A549 (cell line): ENCODE data around the gene COBLL1. TPM values are rescaled to one million over a fixed set of nuclear protein-coding genes. Genes with fewer than 3 reads are reported as not detected.

Source experiments
- ATAC-seq, 2 experiments: fragments of 200-7000 bp in 1 of 2; fragments of >200 bp in 1 of 2; cut with Nextera tagmentation in 1 of 2; cut with Tn5 transposase in 1 of 2; 3 replicates each; pipeline versions ENCODE4 v1.8.0 to v1.9.1; 2018 to 2020; ENCODE audit warnings: mild to moderate bottlenecking in 1 of 2, moderate library complexity in 1 of 2
- CTCF ChIA-PET: fragments of 300-600 bp; sonication (Branson Sonifier 250); formaldehyde crosslinking; extraction: SDS; loops from one replicate; lab custom pipeline; 2021; ENCODE audit warnings: antibody characterized with exemption, inconsistent platforms; lab: Yijun Ruan, JAX
- POLR2A ChIA-PET: fragments of 350-600 bp; formaldehyde crosslinking; extraction: SDS; loops from one replicate; lab custom pipeline; 2021; ENCODE audit warnings: antibody characterized with exemption, inconsistent platforms; lab: Yijun Ruan, JAX
- DNase-seq, 2 experiments: peaks; one replicate each; pipeline versions ENCODE4 v3.0.0 to v3.0.0-alpha.2; 2011 to 2016; ENCODE audit warnings: low read depth in 1 of 2, low spot score in 1 of 2
- FAIRE-seq: peaks from 2 replicates; lab custom pipeline; 2011; peaks lifted over from hg19 to GRCh38; lab: Jason Lieb, UNC
- H3K27ac ChIP-seq, 2 experiments: fragments of >200 bp; sonication (Bioruptor Twin); formaldehyde crosslinking; 3 replicates each; pipeline ENCODE4 v1.5.1; 2016 to 2017
- H3K4me1 ChIP-seq: fragments of >200 bp; sonication (Bioruptor Twin); formaldehyde crosslinking; 3 replicates; pipeline ENCODE4 v1.6.1; 2016
- H3K4me2 ChIP-seq: fragments of >200 bp; sonication (Bioruptor Twin); formaldehyde crosslinking; 3 replicates; pipeline ENCODE4 v1.6.1; 2016
- H3K4me3 ChIP-seq: fragments of >200 bp; sonication (Bioruptor Twin); formaldehyde crosslinking; 3 replicates; pipeline ENCODE4 v1.5.1; 2016
- H3K9me3 ChIP-seq: fragments of >200 bp; sonication (Bioruptor Twin); formaldehyde crosslinking; 3 replicates; pipeline ENCODE4 v1.6.1; 2016
- BHLHE40 ChIP-seq: IDR thresholded peaks from 2 replicates; pipeline ENCODE4 v1.6.1; 2012; ENCODE audit warnings: low read depth, low read length, inconsistent platforms
- CBX2 ChIP-seq: fragments of 200-600 bp; sonication (generic); IDR thresholded peaks from 2 replicates; pipeline ENCODE4 v1.6.1; 2016; ENCODE audit warnings: low read depth, mild to moderate bottlenecking, borderline replicate concordance
- GATA3 ChIP-seq: IDR thresholded peaks from 2 replicates; pipeline ENCODE4 v1.6.1; 2012; ENCODE audit warnings: borderline replicate concordance
- HDAC2 ChIP-seq: fragments of 200-600 bp; sonication (generic); IDR thresholded peaks from 2 replicates; pipeline ENCODE4 v1.6.1; 2016
- HEYL ChIP-seq: fragments of 250-450 bp; sonication (Bioruptor Pico); IDR thresholded peaks from 2 replicates; pipeline ENCODE4 v1.8.0; 2021; ENCODE audit warnings: mild to moderate bottlenecking, moderate library complexity
- HOXA7 ChIP-seq: fragments of 250-450 bp; sonication (Bioruptor Pico); IDR thresholded peaks from 2 replicates; pipeline ENCODE4 v1.5.0; 2020; ENCODE audit warnings: mild to moderate bottlenecking, moderate library complexity
- HOXB13 ChIP-seq: fragments of 250-450 bp; sonication (Bioruptor Pico); IDR thresholded peaks from 2 replicates; pipeline ENCODE4 v1.5.0; 2020; ENCODE audit warnings: low read depth, mild to moderate bottlenecking, moderate library complexity
- HOXB5 ChIP-seq: fragments of 250-450 bp; sonication (Bioruptor Pico); IDR thresholded peaks from 2 replicates; pipeline ENCODE4 v1.5.0; 2020; ENCODE audit warnings: mild to moderate bottlenecking, moderate library complexity
- JUN ChIP-seq, 2 experiments: fragments of >200 bp; sonication (Bioruptor Twin); formaldehyde crosslinking; IDR thresholded peaks; 2 replicates in 1 of 2; 3 replicates in 1 of 2; pipeline ENCODE4 v1.6.1; 2016 to 2017
- KDM5A ChIP-seq: fragments of 200-600 bp; sonication (generic); IDR thresholded peaks from 2 replicates; pipeline ENCODE4 v1.6.1; 2016; ENCODE audit warnings: antibody characterized with exemption, mild to moderate bottlenecking
- MAFK ChIP-seq: fragments of 450-650 bp; IDR thresholded peaks from 2 replicates; pipeline ENCODE4 v1.6.1; 2014; ENCODE audit not compliant: partially characterized antibody
- MAZ ChIP-seq: fragments of 150-350 bp; IDR thresholded peaks from 2 replicates; pipeline ENCODE4 v1.6.1; 2014; ENCODE audit warnings: antibody characterized with exemption, low read depth, low read length, borderline replicate concordance
- NPAS2 ChIP-seq: fragments of 250-450 bp; sonication (Bioruptor Pico); IDR thresholded peaks from 2 replicates; pipeline ENCODE4 v1.8.0; 2022; ENCODE audit warnings: mild to moderate bottlenecking, moderate library complexity, borderline replicate concordance
- RARB ChIP-seq: fragments of 250-450 bp; sonication (Bioruptor Pico); IDR thresholded peaks from 2 replicates; pipeline ENCODE4 v1.8.0; 2021; ENCODE audit warnings: mild to moderate bottlenecking, moderate library complexity
- RFX5 ChIP-seq: fragments of 450-650 bp; IDR thresholded peaks from 2 replicates; pipeline ENCODE4 v1.7.1; 2014; ENCODE audit warnings: antibody characterized with exemption, mild to moderate bottlenecking, moderate library complexity
- RNF2 ChIP-seq: fragments of 200-600 bp; sonication (generic); IDR thresholded peaks from 2 replicates; pipeline ENCODE4 v1.6.1; 2016; ENCODE audit warnings: low read depth, mild to moderate bottlenecking, antibody characterized with exemption, moderate library complexity, borderline replicate concordance
- SMC3 ChIP-seq: fragments of >200 bp; sonication (Bioruptor Twin); formaldehyde crosslinking; IDR thresholded peaks from 3 replicates; pipeline ENCODE4 v1.6.1; 2018; ENCODE audit warnings: inconsistent platforms
- TP53 ChIP-seq: fragments of 250-450 bp; sonication (Bioruptor Pico); IDR thresholded peaks from 2 replicates; pipeline ENCODE4 v1.5.0; 2021; ENCODE audit warnings: mild to moderate bottlenecking, moderate library complexity
- ZC3H11A ChIP-seq: fragments of 450-650 bp; IDR thresholded peaks from 2 replicates; pipeline ENCODE4 v1.6.1; 2014; ENCODE audit warnings: antibody characterized with exemption, mild to moderate bottlenecking
- ZFP36 ChIP-seq: fragments of 450-650 bp; IDR thresholded peaks from 2 replicates; pipeline ENCODE4 v1.6.1; 2014; ENCODE audit warnings: borderline replicate concordance; ENCODE audit not compliant: partially characterized antibody
- WGBS: methylation state at CpG from one replicate; pipeline ENCODE4 v1.1.6; 2017; ENCODE audit errors: missing lambda C conversion rate; 5-methylcytosine and 5-hydroxymethylcytosine counted together
- polyA plus RNA-seq, 4 experiments: library from polyadenylated mRNA; depleted of rRNA in 3 of 4; stranded (reverse); fragments of >200 nt; fragmentation: RNase III in 1 of 4; extraction: RNeasy Plus Mini Kit Qiagen cat#74134 plus additional on column Dnase treatment in 1 of 4; gene quantifications; 2 replicates in 3 of 4; 3 replicates in 1 of 4; pipeline ENCODE4 v1.2.3, GENCODE V29; 2011 to 2017
- TF ChIP-seq, protein P1 (sequence below): fragments of 250-450 bp; sonication (Bioruptor Pico); IDR thresholded peaks from 2 replicates; pipeline ENCODE4 v1.5.0; 2021; ENCODE audit warnings: mild to moderate bottlenecking, moderate library complexity, borderline replicate concordance
- TF ChIP-seq, protein P2 (sequence below): fragments of 250-450 bp; sonication (Bioruptor Pico); IDR thresholded peaks from 2 replicates; pipeline ENCODE4 v1.5.0; 2020; ENCODE audit warnings: low read depth, mild to moderate bottlenecking, moderate library complexity
- TF ChIP-seq, protein P3 (sequence below): fragments of >200 bp; sonication (Bioruptor Twin); formaldehyde crosslinking; IDR thresholded peaks from 3 replicates; pipeline ENCODE4 v1.6.1; 2016
- TF ChIP-seq, protein P4 (sequence below): IDR thresholded peaks from 2 replicates; pipeline ENCODE4 v1.6.1; 2012

The COBLL1 gene
- polyA plus RNA-seq, 2 of the 4 experiments (the other 2 are of a cell fraction), result 2.6 to 5.3 TPM

DNA sequence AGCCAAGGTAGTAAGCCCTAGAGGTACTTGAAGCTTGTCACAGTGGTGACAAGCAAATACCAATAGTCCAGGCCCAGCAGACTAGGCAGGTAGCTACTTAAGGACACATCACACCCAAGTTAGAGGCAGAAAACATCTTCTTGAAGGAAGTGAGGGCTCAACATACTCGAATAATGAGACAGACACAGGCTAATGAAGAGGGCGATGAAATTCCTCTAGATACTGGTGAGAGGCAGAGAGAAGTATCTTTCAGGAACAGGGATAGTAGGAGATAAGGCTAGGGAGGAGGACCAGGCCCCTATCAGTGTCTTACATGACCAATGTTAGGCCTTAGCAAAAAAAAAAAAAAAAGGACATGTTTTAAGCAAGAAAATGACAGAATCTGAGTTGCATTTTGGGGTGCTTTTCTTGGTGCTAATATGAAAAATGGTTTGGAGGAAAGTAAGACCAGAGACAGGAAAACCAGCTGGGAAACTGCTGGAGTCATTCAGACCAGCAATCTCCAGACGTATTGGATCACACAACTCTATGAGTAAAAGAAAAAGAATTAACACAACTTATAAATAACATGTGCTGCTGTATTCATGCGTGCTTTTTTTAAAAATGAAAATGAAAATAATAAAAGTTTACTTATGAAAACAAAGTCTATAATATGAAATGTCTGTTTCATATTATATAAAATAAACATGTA is 37.7 kb downstream of the COBLL1 start (continued):
- TF ChIP-seq, protein P1, sequence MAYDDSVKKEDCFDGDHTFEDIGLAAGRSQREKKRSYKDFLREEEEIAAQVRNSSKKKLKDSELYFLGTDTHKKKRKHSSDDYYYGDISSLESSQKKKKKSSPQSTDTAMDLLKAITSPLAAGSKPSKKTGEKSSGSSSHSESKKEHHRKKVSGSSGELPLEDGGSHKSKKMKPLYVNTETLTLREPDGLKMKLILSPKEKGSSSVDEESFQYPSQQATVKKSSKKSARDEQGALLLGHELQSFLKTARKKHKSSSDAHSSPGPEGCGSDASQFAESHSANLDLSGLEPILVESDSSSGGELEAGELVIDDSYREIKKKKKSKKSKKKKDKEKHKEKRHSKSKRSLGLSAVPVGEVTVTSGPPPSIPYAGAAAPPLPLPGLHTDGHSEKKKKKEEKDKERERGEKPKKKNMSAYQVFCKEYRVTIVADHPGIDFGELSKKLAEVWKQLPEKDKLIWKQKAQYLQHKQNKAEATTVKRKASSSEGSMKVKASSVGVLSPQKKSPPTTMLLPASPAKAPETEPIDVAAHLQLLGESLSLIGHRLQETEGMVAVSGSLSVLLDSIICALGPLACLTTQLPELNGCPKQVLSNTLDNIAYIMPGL (CRISPR knock-in tag), result no peak

DNA sequence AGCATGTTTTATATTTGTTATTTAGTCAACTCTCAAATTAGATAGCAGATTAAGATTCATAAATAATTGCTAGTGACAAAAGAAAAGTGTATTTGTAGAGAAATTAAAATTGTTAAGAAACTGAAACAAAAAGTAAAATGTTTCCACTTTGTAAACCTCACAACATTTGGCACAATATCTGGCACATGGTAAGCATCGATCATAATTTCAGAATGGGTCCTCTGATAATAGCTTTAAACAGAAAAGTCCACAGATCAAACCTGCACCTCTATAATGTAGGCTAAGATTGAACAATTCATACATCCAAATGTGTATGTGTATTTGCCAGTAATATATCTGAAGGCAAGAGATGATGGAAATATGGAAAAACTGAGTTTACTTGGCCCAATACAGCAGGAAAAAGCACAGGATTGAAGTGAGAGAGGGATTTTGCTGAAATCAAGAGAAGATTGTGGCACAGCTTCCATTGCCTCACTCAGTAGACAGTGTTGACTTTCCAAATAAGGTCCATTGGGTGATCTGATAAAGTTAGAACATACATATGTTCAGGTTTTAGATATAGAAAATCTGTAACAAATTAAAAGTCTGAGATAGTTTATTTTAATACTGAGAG is 39.4 kb downstream of the COBLL1 start:
- no peak for FAIRE-seq
- no peak overlapping the region for H3K4me3 ChIP-seq
- CTCF ChIA-PET, result no interaction called here
- H3K4me2 ChIP-seq, result no peak overlapping the region
- 88% methylated on average over 1 of the region's 1 CpG for WGBS
- H3K27ac ChIP-seq, result no peak overlapping the region
- no peaks in the 10 kb centered on the region for H3K4me1 ChIP-seq
- TF ChIP-seq HDAC2 (no peak), RARB (no peak), HOXA7 (CRISPR knock-in tag) (no peak), GATA3 (no peak), CBX2 (no peak), MAZ (no peak), MAFK (no peak), KDM5A (no peak), SMC3 (no peak), HOXB13 (CRISPR knock-in tag) (no peak), NPAS2 (CRISPR knock-in tag) (no peak), ZFP36 (no peak), ZC3H11A (no peak), BHLHE40 (no peak), RNF2 (no peak), HOXB5 (CRISPR knock-in tag) (no peak), TP53 (CRISPR knock-in tag) (no peak)
- TF ChIP-seq, protein P2, sequence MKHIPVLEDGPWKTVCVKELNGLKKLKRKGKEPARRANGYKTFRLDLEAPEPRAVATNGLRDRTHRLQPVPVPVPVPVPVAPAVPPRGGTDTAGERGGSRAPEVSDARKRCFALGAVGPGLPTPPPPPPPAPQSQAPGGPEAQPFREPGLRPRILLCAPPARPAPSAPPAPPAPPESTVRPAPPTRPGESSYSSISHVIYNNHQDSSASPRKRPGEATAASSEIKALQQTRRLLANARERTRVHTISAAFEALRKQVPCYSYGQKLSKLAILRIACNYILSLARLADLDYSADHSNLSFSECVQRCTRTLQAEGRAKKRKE, result no peak
- TF ChIP-seq, protein P3, sequence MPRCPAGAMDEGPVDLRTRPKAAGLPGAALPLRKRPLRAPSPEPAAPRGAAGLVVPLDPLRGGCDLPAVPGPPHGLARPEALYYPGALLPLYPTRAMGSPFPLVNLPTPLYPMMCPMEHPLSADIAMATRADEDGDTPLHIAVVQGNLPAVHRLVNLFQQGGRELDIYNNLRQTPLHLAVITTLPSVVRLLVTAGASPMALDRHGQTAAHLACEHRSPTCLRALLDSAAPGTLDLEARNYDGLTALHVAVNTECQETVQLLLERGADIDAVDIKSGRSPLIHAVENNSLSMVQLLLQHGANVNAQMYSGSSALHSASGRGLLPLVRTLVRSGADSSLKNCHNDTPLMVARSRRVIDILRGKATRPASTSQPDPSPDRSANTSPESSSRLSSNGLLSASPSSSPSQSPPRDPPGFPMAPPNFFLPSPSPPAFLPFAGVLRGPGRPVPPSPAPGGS, result no peak
- TF ChIP-seq, protein P4, sequence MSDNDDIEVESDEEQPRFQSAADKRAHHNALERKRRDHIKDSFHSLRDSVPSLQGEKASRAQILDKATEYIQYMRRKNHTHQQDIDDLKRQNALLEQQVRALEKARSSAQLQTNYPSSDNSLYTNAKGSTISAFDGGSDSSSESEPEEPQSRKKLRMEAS, result no peak
- POLR2A ChIA-PET, result no interaction called here
- H3K9me3 ChIP-seq, result no peaks in the 10 kb centered on the region
- no peak for DNase-seq
- ATAC-seq, result no peak

DNA sequence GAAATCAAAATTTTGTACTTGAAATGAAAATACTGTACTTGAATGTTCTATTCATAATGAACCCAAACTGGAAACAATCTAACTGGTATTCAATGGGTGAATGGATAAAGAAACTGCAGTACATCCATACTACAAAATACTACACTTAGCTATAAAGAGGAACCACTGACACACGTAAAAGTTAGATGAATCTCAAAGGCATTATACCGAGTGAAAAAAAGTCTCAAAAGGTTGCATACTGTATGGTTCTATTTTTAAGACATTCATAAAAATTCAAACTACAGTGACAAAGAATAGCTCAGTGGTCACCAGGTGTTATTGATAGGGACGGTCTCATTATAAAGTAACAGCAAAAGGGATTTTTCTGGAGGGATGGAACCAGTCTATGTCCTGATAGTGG is 41.1 kb downstream of the COBLL1 start:
- no peak overlapping the region for H3K27ac ChIP-seq
- TF ChIP-seq, protein P2, result no peak
- TF ChIP-seq HEYL (no peak), ZFP36 (no peak), JUN (IDR thresholded peaks at IDR 0.05) (no peak), RFX5 (no peak), CBX2 (no peak)
- FAIRE-seq (no peak), DNase-seq (no peak), ATAC-seq (no peak)
- H3K4me1 ChIP-seq, result no peaks in the 10 kb centered on the region
- H3K9me3 ChIP-seq, result no peaks in the 10 kb centered on the region
- POLR2A ChIA-PET, result no interaction called here
- no peak overlapping the region for H3K4me2 ChIP-seq
- H3K4me3 ChIP-seq, result no peak overlapping the region
- 81% methylated on average over 3 of the region's 3 CpGs for WGBS
- CTCF ChIA-PET, result interaction anchor here (1.3 kb wide), 1 partner anchor 16 kb away, joined by 3 read pairs; no protein-coding TSS in a partner anchor
